Progenitor cell of endocrine pancreas (in vitro differentiated cells): ENCODE results near the gene HBD. TPM values are rescaled to one million over a fixed set of nuclear protein-coding genes. Genes with fewer than 3 reads are reported as not detected.

Experiments
- DNase-seq: peaks from one replicate; pipeline ENCODE4 v3.0.0; 2021; ENCODE audit warnings: low spot score; ENCODE audit not compliant: unreplicated experiment
- H3K27ac Mint-ChIP-seq: 2 replicates; pipeline ENCODE4 v1.8.0; 2021; ENCODE audit warnings: mild to moderate bottlenecking, moderate library complexity, mixed read lengths
- H3K27me3 Mint-ChIP-seq: 2 replicates; pipeline ENCODE4 v1.8.0; 2021; ENCODE audit warnings: mixed read lengths
- H3K36me3 Mint-ChIP-seq: 2 replicates; pipeline ENCODE4 v1.8.0; 2022; ENCODE audit warnings: mixed read lengths; ENCODE audit not compliant: insufficient read depth
- H3K4me1 Mint-ChIP-seq: 2 replicates; pipeline ENCODE4 v1.8.0; 2021; ENCODE audit warnings: low read depth, mixed read lengths
- H3K4me3 Mint-ChIP-seq: 2 replicates; pipeline ENCODE4 v1.8.0; 2021; ENCODE audit warnings: low read depth, mild to moderate bottlenecking, moderate library complexity, mixed read lengths
- H3K9me3 Mint-ChIP-seq: 2 replicates; pipeline ENCODE4 v1.8.0; 2021; ENCODE audit warnings: low read depth, mixed read lengths
- total RNA-seq: library from RNA; stranded (reverse); gene quantifications from 2 replicates; pipeline ENCODE4 v1.2.1, GENCODE V29; 2021
- TF ChIP-seq, protein P1 (sequence below): fragments of 200-600 bp; sonication (generic); IDR thresholded peaks from one replicate; pipeline ENCODE4 v1.5.0; 2021; ENCODE audit warnings: antibody characterized with exemption, mild to moderate bottlenecking; ENCODE audit not compliant: unreplicated experiment

HBD gene
- total RNA-seq, 1 donor from 2014 or later = not detected

DNA sequence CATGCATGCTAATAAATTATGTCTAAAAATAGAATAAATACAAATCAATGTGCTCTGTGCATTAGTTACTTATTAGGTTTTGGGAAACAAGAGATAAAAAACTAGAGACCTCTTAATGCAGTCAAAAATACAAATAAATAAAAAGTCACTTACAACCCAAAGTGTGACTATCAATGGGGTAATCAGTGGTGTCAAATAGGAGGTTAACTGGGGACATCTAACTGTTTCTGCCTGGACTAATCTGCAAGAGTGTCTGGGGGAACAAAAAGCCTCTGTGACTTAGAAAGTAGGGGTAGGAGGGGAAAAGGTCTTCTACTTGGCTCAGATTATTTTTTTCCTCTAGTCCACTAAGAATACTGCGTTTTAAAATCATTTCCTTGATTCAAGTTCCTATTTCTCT lies 6.6 kb downstream of the HBD start:
- H3K36me3 Mint-ChIP-seq = no peaks in the 10 kb centered on the region
- H3K4me3 Mint-ChIP-seq = no peak overlapping the region
- no peak for DNase-seq
- H3K27ac Mint-ChIP-seq = no peak overlapping the region
- TF ChIP-seq, protein P1, sequence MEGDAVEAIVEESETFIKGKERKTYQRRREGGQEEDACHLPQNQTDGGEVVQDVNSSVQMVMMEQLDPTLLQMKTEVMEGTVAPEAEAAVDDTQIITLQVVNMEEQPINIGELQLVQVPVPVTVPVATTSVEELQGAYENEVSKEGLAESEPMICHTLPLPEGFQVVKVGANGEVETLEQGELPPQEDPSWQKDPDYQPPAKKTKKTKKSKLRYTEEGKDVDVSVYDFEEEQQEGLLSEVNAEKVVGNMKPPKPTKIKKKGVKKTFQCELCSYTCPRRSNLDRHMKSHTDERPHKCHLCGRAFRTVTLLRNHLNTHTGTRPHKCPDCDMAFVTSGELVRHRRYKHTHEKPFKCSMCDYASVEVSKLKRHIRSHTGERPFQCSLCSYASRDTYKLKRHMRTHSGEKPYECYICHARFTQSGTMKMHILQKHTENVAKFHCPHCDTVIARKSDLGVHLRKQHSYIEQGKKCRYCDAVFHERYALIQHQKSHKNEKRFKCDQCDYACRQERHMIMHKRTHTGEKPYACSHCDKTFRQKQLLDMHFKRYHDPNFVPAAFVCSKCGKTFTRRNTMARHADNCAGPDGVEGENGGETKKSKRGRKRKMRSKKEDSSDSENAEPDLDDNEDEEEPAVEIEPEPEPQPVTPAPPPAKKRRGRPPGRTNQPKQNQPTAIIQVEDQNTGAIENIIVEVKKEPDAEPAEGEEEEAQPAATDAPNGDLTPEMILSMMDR = no peak
- no peaks in the 10 kb centered on the region for H3K9me3 Mint-ChIP-seq
- H3K4me1 Mint-ChIP-seq = no peaks in the 10 kb centered on the region
- H3K27me3 Mint-ChIP-seq = no peaks in the 10 kb centered on the region

DNA sequence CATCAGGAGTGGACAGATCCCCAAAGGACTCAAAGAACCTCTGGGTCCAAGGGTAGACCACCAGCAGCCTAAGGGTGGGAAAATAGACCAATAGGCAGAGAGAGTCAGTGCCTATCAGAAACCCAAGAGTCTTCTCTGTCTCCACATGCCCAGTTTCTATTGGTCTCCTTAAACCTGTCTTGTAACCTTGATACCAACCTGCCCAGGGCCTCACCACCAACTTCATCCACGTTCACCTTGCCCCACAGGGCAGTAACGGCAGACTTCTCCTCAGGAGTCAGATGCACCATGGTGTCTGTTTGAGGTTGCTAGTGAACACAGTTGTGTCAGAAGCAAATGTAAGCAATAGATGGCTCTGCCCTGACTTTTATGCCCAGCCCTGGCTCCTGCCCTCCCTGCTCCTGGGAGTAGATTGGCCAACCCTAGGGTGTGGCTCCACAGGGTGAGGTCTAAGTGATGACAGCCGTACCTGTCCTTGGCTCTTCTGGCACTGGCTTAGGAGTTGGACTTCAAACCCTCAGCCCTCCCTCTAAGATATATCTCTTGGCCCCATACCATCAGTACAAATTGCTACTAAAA lies 7.5 kb downstream of the HBD start, which contains the start of gene HBB:
TSS of gene HBB (minus strand) at position 340 of the 579 bp plus-strand sequence. CDS start at position 290, 50 bp downstream.
- no peaks in the 10 kb centered on the region for H3K36me3 Mint-ChIP-seq

DNA sequence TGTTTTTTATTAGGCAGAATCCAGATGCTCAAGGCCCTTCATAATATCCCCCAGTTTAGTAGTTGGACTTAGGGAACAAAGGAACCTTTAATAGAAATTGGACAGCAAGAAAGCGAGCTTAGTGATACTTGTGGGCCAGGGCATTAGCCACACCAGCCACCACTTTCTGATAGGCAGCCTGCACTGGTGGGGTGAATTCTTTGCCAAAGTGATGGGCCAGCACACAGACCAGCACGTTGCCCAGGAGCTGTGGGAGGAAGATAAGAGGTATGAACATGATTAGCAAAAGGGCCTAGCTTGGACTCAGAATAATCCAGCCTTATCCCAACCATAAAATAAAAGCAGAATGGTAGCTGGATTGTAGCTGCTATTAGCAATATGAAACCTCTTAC lies 8.8 kb downstream of the HBD start:
- Mint-ChIP-seq H3K9me3 (peaks cover 3% of the 10 kb centered on the region), H3K4me1 (no peaks in the 10 kb centered on the region), H3K36me3 (no peaks in the 10 kb centered on the region), H3K4me3 (no peak overlapping the region), H3K27me3 (no peaks in the 10 kb centered on the region), H3K27ac (no peak overlapping the region)
- TF ChIP-seq, protein P1 = no peak
- DNase-seq = no peak

More for the DNA sequence above, 7.5 kb downstream of the HBD start, which contains the start of gene HBB:
- no peak within 1 kb of the TSS for H3K4me3 Mint-ChIP-seq
- no peaks in the 10 kb centered on the region for H3K27me3 Mint-ChIP-seq
- H3K4me1 Mint-ChIP-seq = no peaks in the 10 kb centered on the region
- no peak for DNase-seq
- TF ChIP-seq, protein P1 = no peak
- no peak within 1 kb of the TSS for H3K27ac Mint-ChIP-seq
- H3K9me3 Mint-ChIP-seq = no peaks in the 10 kb centered on the region

DNA sequence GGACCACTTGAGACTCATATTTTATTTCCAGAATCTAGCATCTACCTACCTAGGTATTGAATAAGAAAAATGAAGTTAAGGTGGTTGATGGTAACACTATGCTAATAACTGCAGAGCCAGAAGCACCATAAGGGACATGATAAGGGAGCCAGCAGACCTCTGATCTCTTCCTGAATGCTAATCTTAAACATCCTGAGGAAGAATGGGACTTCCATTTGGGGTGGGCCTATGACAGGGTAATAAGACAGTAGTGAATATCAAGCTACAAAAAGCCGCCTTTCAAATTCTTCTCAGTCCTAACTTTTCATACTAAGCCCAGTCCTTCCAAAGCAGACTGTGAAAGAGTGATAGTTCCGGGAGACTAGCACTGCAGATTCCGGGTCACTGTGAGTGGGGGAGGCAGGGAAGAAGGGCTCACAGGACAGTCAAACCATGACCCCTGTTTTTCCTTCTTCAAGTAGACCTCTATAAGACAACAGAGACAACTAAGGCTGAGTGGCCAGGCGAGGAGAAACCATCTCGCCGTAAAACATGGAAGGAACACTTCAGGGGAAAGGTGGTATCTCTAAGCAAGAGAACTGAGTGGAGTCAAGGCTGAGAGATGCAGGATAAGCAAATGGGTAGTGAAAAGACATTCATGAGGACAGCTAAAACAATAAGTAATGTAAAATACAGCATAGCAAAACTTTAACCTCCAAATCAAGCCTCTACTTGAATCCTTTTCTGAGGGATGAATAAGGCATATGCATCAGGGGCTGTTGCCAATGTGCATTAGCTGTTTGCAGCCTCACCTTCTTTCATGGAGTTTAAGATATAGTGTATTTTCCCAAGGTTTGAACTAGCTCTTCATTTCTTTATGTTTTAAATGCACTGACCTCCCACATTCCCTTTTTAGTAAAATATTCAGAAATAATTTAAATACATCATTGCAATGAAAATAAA lies 9.5 kb downstream of the HBD start:
- no peak for DNase-seq
- no peak overlapping the region for H3K27ac Mint-ChIP-seq
- no peak overlapping the region for H3K4me3 Mint-ChIP-seq
- no peaks in the 10 kb centered on the region for H3K36me3 Mint-ChIP-seq
- H3K27me3 Mint-ChIP-seq = no peaks in the 10 kb centered on the region
- H3K4me1 Mint-ChIP-seq = no peaks in the 10 kb centered on the region
- H3K9me3 Mint-ChIP-seq = peaks cover 5% of the 10 kb centered on the region
- TF ChIP-seq, protein P1 = no peak

DNA sequence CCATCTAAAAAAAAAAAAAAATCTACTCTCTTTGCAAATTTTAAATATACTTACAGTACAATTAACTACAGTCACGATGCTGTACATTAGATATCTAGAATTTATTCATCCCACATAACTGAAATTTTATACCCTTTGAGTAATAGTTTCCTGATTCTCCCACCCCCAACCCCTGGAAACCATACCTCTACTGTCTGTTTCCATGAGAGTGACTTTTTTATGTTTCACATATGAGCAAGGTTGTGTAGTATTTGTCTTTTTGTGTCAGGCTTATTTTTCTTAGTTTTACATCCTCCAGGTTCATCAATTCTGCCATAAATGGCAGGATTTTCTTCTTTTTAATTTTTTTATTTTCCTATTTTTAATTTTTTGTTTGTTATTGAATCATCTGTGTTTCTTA lies 10.6 kb downstream of the HBD start:
- Mint-ChIP-seq H3K36me3 (no peaks in the 10 kb centered on the region), H3K4me1 (no peaks in the 10 kb centered on the region), H3K27ac (no peak overlapping the region), H3K9me3 (peaks cover 11% of the 10 kb centered on the region), H3K4me3 (no peak overlapping the region), H3K27me3 (no peaks in the 10 kb centered on the region)
- no peak for DNase-seq
- TF ChIP-seq, protein P1 = no peak
